HEK293 (cell line): Measurements from ENCODE around the gene TM4SF5.

Source experiments
- BCL11A ChIP-seq: fragments of 450-650 bp; formaldehyde crosslinking; IDR thresholded peaks from 2 replicates; pipeline ENCODE4 v1.5.1; 2016; ENCODE audit warnings: low read depth, missing biosample characterization, missing genetic modification characterization
- EGR2 ChIP-seq: fragments of 450-650 bp; formaldehyde crosslinking; IDR thresholded peaks from 2 replicates; pipeline ENCODE4 v1.5.1; 2016; ENCODE audit warnings: low read depth, missing biosample characterization, missing genetic modification characterization
- PATZ1 ChIP-seq: fragments of 450-650 bp; formaldehyde crosslinking; IDR thresholded peaks from 2 replicates; pipeline ENCODE4 v1.5.1; 2016; ENCODE audit warnings: missing biosample characterization, missing genetic modification characterization
- REST ChIP-seq: fragments of 450-650 bp; formaldehyde crosslinking; IDR thresholded peaks from 2 replicates; pipeline ENCODE4 v1.5.1; 2016; ENCODE audit warnings: missing biosample characterization, missing genetic modification characterization
- SCRT1 ChIP-seq: fragments of 450-650 bp; formaldehyde crosslinking; IDR thresholded peaks from 2 replicates; pipeline ENCODE4 v1.5.1; 2016; ENCODE audit warnings: missing biosample characterization, missing genetic modification characterization, borderline replicate concordance
- ZBTB21 ChIP-seq: fragments of 450-650 bp; formaldehyde crosslinking; IDR thresholded peaks from 2 replicates; pipeline ENCODE4 v1.5.1; 2017; ENCODE audit warnings: missing biosample characterization, missing genetic modification characterization
- ZBTB49 ChIP-seq: fragments of 450-650 bp; formaldehyde crosslinking; IDR thresholded peaks from 2 replicates; pipeline ENCODE4 v1.5.1; 2016; ENCODE audit warnings: missing biosample characterization, missing genetic modification characterization, low read depth
- ZBTB6 ChIP-seq: fragments of 450-650 bp; formaldehyde crosslinking; IDR thresholded peaks from 2 replicates; pipeline ENCODE4 v1.5.1; 2017; ENCODE audit warnings: missing biosample characterization, missing genetic modification characterization
- ZEB2 ChIP-seq: fragments of 450-650 bp; formaldehyde crosslinking; IDR thresholded peaks from 2 replicates; pipeline ENCODE4 v1.5.1; 2016; ENCODE audit warnings: missing biosample characterization, missing genetic modification characterization
- ZNF140 ChIP-seq: fragments of 450-650 bp; formaldehyde crosslinking; IDR thresholded peaks from 2 replicates; pipeline ENCODE4 v1.5.1; 2016; ENCODE audit warnings: missing biosample characterization, missing genetic modification characterization
- ZNF266 ChIP-seq: fragments of 450-650 bp; formaldehyde crosslinking; IDR thresholded peaks from 2 replicates; pipeline ENCODE4 v1.5.1; 2016; ENCODE audit warnings: missing biosample characterization, missing genetic modification characterization, low read depth
- ZNF292 ChIP-seq: fragments of 450-650 bp; formaldehyde crosslinking; IDR thresholded peaks from 2 replicates; pipeline ENCODE4 v1.5.1; 2016; ENCODE audit warnings: low read depth, missing biosample characterization, missing genetic modification characterization, borderline replicate concordance
- ZNF335 ChIP-seq: fragments of 450-650 bp; formaldehyde crosslinking; conservative IDR thresholded peaks from 2 replicates; pipeline ENCODE4 v1.5.1; 2016; ENCODE audit warnings: missing biosample characterization, missing genetic modification characterization
- ZNF423 ChIP-seq: fragments of 450-650 bp; formaldehyde crosslinking; IDR thresholded peaks from 2 replicates; pipeline ENCODE4 v1.5.1; 2016; ENCODE audit warnings: missing biosample characterization, missing genetic modification characterization
- ZNF513 ChIP-seq: fragments of 450-650 bp; IDR thresholded peaks from 2 replicates; pipeline ENCODE4 v1.5.1; 2018; ENCODE audit warnings: missing biosample characterization, missing genetic modification characterization
- ZNF518A ChIP-seq: fragments of 450-650 bp; formaldehyde crosslinking; conservative IDR thresholded peaks from 2 replicates; pipeline ENCODE4 v1.5.1; 2016; ENCODE audit warnings: low read depth, missing biosample characterization, missing genetic modification characterization
- ZNF544 ChIP-seq: fragments of 450-650 bp; formaldehyde crosslinking; IDR thresholded peaks from 2 replicates; pipeline ENCODE4 v1.5.0; 2017; ENCODE audit warnings: missing biosample characterization, missing genetic modification characterization
- ZNF549 ChIP-seq: fragments of 450-650 bp; IDR thresholded peaks from 2 replicates; pipeline ENCODE4 v1.5.1; 2018; ENCODE audit warnings: missing biosample characterization, missing genetic modification characterization, mild to moderate bottlenecking, inconsistent platforms, moderate library complexity
- ZNF621 ChIP-seq: fragments of 450-650 bp; formaldehyde crosslinking; IDR thresholded peaks from 2 replicates; pipeline ENCODE4 v1.5.1; 2017; ENCODE audit warnings: missing biosample characterization, missing genetic modification characterization
- ZNF623 ChIP-seq: fragments of 450-650 bp; formaldehyde crosslinking; IDR thresholded peaks from 2 replicates; pipeline ENCODE4 v1.5.1; 2016; ENCODE audit warnings: missing biosample characterization, missing genetic modification characterization
- ZNF664 ChIP-seq: fragments of 450-650 bp; formaldehyde crosslinking; IDR thresholded peaks from 2 replicates; pipeline ENCODE4 v1.5.1; 2016; ENCODE audit warnings: missing biosample characterization, missing genetic modification characterization
- ZNF785 ChIP-seq: fragments of 450-650 bp; formaldehyde crosslinking; IDR thresholded peaks from 2 replicates; pipeline ENCODE4 v1.5.1; 2016; ENCODE audit warnings: missing biosample characterization, missing genetic modification characterization
- ZNF843 ChIP-seq: fragments of 450-650 bp; formaldehyde crosslinking; IDR thresholded peaks from 2 replicates; pipeline ENCODE4 v1.5.1; 2016; ENCODE audit warnings: missing biosample characterization, missing genetic modification characterization

The TM4SF5 gene

GRCh38 chr17:4789951-4790704 is 18.4 kb downstream of the TM4SF5 start (continued):
- TF ChIP-seq ZBTB6 (tag by site-specific recombination): 0 out of 2 replicates have a peak, but pooled peaks have one; percentile 30
- no peak for TF ChIP-seq EGR2
- no peak for TF ChIP-seq ZNF292 (tag by site-specific recombination)
- no peak for TF ChIP-seq REST (tag by site-specific recombination)
- peak; percentile 34; the same call in 1 of the 2 replicates for TF ChIP-seq ZNF513
- no peak for TF ChIP-seq SCRT1
- no peak for TF ChIP-seq ZNF140
- TF ChIP-seq ZNF623 (tag by site-specific recombination): no peak
- TF ChIP-seq ZNF664 (tag by site-specific recombination): no peak
- no peak for TF ChIP-seq ZNF518A (tag by site-specific recombination)
- peak; percentile 74 for TF ChIP-seq ZNF423 (tag by site-specific recombination)
- peak; percentile 80 for TF ChIP-seq ZNF335 (tag by site-specific recombination)
- TF ChIP-seq ZNF843: no peak
- no peak for TF ChIP-seq ZNF266
- TF ChIP-seq PATZ1 (tag by site-specific recombination): peak; percentile 45; the same call in 1 of the 2 replicates
- no peak for TF ChIP-seq ZBTB49 (tag by site-specific recombination)
- TF ChIP-seq ZBTB21 (tag by site-specific recombination): peak; percentile 95
- TF ChIP-seq ZNF621 (tag by site-specific recombination): no peak
- TF ChIP-seq ZNF785 (tag by site-specific recombination): peak; percentile 68; the same call in 1 of the 2 replicates
- TF ChIP-seq ZNF544: no peak
- peak; percentile 79 for TF ChIP-seq ZEB2 (tag by site-specific recombination)
- no peak for TF ChIP-seq ZNF549 (tag by site-specific recombination)
- 0 out of 2 replicates have a peak, but pooled peaks have one; percentile 12 for TF ChIP-seq BCL11A (tag by site-specific recombination)
